NOMO-1 treated with dmso at 0.1 percent for 144 hours (cell line): Measurements from ENCODE around the gene TBRG1.

Experiments
- DNase-seq: peaks from one replicate; lab custom pipeline; 2025; ENCODE audit not compliant: unreplicated experiment; lab: John Stamatoyannopoulos, UW

TBRG1 gene

GRCh38 chr11:124612567-124613246, 10.0 kb upstream of the TBRG1 start:
- DNase-seq: no peak

- DNase-seq: no peak
Observed at GRCh38 chr11:124618863-124619262, 3.8 kb upstream of the TBRG1 start.

GRCh38 chr11:124623861-124624525, 1.3 kb downstream of the TBRG1 start:
- DNase-seq: no peak

GRCh38 chr11:124625504-124626168, 3.0 kb downstream of the TBRG1 start:
- DNase-seq: no peak

- no peak for DNase-seq
Observed at GRCh38 chr11:124627546-124627945, 4.9 kb downstream of the TBRG1 start.

- DNase-seq: no peak
Observed at GRCh38 chr11:124629961-124630360, 7.3 kb downstream of the TBRG1 start.

- DNase-seq: no peak
Observed at GRCh38 chr11:124633355-124633754, 10.7 kb downstream of the TBRG1 start.

GRCh38 chr11:124635932-124636331, 13.3 kb downstream of the TBRG1 start:
- no peak for DNase-seq

GRCh38 chr11:124638500-124638899, 15.8 kb downstream of the TBRG1 start:
- no peak for DNase-seq

- no peak for DNase-seq
Observed at GRCh38 chr11:124639186-124639585, 16.5 kb downstream of the TBRG1 start.

GRCh38 chr11:124640666-124641065, 18.0 kb downstream of the TBRG1 start:
- no peak for DNase-seq

- no peak for DNase-seq
Observed at GRCh38 chr11:124642628-124643027, 20.0 kb downstream of the TBRG1 start.

- DNase-seq: no peak
Observed at GRCh38 chr11:124643042-124643604, 20.5 kb downstream of the TBRG1 start.

GRCh38 chr11:124643605-124644425, 21.2 kb downstream of the TBRG1 start:
- no peak for DNase-seq

- peak; percentile 44 for DNase-seq
Observed at GRCh38 chr11:124644426-124645280, 22.0 kb downstream of the TBRG1 start.

- DNase-seq: no peak
Observed at GRCh38 chr11:124646148-124646547, 23.5 kb downstream of the TBRG1 start.

GRCh38 chr11:124648610-124649009, 25.9 kb downstream of the TBRG1 start:
- no peak for DNase-seq

GRCh38 chr11:124656774-124657630, 34.3 kb downstream of the TBRG1 start:
- no peak for DNase-seq

GRCh38 chr11:124657904-124658303, 35.2 kb downstream of the TBRG1 start:
- no peak for DNase-seq
